Duodenal mucosa (tissue), 2 donors: ENCODE results near the gene TCP11.

Source experiments
- H3K27ac ChIP-seq: one replicate; pipeline ENCODE4 v1.7.0; 2013; ENCODE audit warnings: low read depth, low read length
- H3K27me3 ChIP-seq, 2 donors: one replicate each; pipeline ENCODE4 v1.7.0; 2013; ENCODE audit warnings: low read length in 2 of 2, control low read depth in 1 of 2; ENCODE audit not compliant: insufficient read depth in 2 of 2, control insufficient read depth in 1 of 2
- H3K36me3 ChIP-seq, 2 donors: one replicate each; pipeline ENCODE4 v1.7.0; 2013; ENCODE audit warnings: low read length in 2 of 2, control low read depth in 1 of 2; ENCODE audit not compliant: insufficient read depth in 2 of 2, control insufficient read depth in 1 of 2
- H3K4me1 ChIP-seq, 2 donors: one replicate each; pipeline ENCODE4 v1.7.0; 2013; ENCODE audit warnings: low read length in 2 of 2, control low read depth in 1 of 2; ENCODE audit not compliant: insufficient read depth in 2 of 2, control insufficient read depth in 1 of 2
- H3K4me3 ChIP-seq, 2 donors: one replicate each; pipeline ENCODE4 v1.7.0; 2013; ENCODE audit warnings: low read length in 2 of 2, low read depth in 1 of 2
- H3K9ac ChIP-seq, 2 donors: one replicate each; pipeline ENCODE4 v1.7.0; 2013; ENCODE audit warnings: low read length in 2 of 2, low read depth in 1 of 2
- H3K9me3 ChIP-seq, 2 donors: one replicate each; pipeline ENCODE4 v1.7.0; 2013; ENCODE audit warnings: low read length in 2 of 2, control low read depth in 1 of 2; ENCODE audit not compliant: control insufficient read depth in 1 of 2

TCP11 gene

DNA sequence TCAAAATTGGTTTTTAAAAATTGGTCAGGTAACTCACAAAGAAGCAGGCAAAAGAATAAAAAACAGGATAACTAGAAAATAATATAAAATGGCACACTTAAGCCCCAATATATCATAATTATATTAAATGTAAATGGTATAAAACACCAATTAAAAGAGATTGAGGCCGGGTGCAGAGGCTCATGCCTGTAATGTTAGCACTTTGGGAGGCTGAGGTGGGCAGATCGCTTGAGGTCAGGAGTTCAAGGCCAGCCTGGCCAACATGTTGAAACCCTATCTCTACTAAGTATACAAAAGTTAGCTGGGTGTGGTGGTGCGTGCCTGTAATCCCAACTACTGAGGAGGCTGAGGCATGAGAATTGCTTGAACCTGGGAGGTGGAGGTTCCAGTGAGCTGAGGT, 36.1 kb downstream of the TCP11 start:
- Histone ChIP-seq H3K27ac (no peak overlapping the region), H3K4me1 (peaks cover 8 to 12% of the 10 kb centered on the region in 2 donors), H3K9ac (no peak overlapping the region), H3K27me3 (no peaks in the 10 kb centered on the region), H3K36me3 (no peaks in the 10 kb centered on the region), H3K9me3 (peaks cover 0 to 2% of the 10 kb centered on the region in 2 donors), H3K4me3 (no peak overlapping the region)

DNA sequence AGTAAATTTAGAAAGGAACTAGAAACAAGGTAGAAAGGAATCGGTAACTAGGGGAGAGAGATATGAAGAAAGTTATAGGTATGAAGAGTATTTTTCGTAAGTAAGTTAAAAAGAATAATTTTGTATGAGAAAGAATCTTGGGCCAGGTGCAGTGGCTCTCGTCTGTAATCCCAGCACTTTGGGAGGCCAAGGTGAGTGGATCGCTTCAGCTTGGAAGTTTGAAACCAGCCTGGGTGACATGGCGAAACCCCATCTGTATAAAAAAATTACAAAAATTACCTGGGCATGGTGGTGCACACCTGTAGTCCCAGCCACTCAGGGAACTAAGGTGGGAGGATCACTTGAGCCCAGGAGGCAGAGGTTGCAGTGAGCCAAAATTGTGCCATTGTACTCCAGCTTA, 42.0 kb downstream of the TCP11 start:
- Histone ChIP-seq H3K4me1 (peaks cover 6 to 14% of the 10 kb centered on the region in 2 donors), H3K27ac (no peak overlapping the region)

DNA sequence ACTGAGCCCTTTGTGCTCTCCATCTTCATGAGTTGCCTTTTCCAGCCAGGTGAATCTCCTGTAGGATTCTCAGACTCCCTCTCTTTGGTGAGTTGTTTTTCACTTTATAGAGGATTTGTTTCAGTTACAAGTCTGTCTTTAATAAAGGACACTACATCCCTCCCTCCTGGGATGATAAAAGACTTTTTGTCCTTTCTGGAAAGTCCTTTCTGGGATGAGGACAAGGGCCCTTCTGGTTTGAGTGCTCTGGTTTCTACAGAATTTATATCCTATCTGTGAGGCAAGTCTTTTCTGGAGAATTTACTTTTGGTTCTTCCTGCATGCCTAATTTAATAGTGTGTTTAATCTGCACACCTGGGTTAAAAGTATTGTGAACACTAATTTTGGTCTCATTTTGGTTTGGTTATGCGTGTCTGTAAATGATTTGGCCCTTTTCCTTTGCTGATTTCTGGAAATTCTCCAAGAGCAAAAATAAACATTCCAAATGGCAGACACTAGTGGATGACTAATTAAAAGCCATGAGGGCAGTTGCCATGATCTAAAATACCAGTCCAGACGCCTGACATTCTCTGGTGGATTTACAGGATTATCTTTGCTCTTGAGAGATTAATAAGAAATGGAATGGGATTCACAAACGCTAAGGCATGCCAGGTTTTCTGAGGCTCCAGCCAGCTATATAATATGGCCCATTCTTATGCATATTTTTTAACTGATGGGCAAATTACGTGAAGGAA, 44.8 kb downstream of the TCP11 start:
- H3K27ac ChIP-seq = no peak overlapping the region
- peaks cover 6 to 21% of the 10 kb centered on the region in 2 donors for H3K4me1 ChIP-seq
- no peaks in the 10 kb centered on the region for H3K9me3 ChIP-seq
- peaks cover 0 to 2% of the 10 kb centered on the region in 2 donors for H3K36me3 ChIP-seq
- no peaks in the 10 kb centered on the region for H3K27me3 ChIP-seq
- H3K4me3 ChIP-seq = no peak overlapping the region
- no peak overlapping the region for H3K9ac ChIP-seq

More for the DNA sequence above, 42.0 kb downstream of the TCP11 start:
- no peaks in the 10 kb centered on the region for H3K9me3 ChIP-seq
- H3K9ac ChIP-seq = no peak overlapping the region
- H3K36me3 ChIP-seq = no peaks in the 10 kb centered on the region
- no peak overlapping the region for H3K4me3 ChIP-seq
- H3K27me3 ChIP-seq = no peaks in the 10 kb centered on the region

DNA sequence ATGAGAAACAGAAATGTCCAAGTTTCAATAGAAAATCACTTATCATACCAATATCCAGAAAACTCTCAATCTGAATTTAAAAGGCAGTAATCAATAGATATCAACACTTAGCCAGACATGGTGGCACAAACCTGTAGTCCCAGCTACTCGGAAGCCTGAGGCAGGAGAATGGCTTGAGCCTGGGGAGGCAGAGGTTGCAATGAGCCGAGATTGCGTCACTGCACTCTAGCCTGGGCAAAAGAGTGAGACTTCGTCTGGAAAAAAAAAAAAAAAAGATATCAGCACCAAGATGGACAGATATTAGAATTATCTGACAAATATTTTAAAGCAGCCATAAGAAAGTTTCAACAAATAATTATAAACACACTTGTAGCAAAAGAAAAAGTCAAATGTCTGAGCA, 47.0 kb downstream of the TCP11 start:
- Histone ChIP-seq H3K9ac (no peak overlapping the region), H3K36me3 (peaks cover 9 to 14% of the 10 kb centered on the region in 2 donors), H3K27me3 (no peaks in the 10 kb centered on the region), H3K27ac (no peak overlapping the region), H3K4me3 (no peak overlapping the region), H3K9me3 (no peaks in the 10 kb centered on the region), H3K4me1 (peaks cover 6 to 24% of the 10 kb centered on the region in 2 donors)

DNA sequence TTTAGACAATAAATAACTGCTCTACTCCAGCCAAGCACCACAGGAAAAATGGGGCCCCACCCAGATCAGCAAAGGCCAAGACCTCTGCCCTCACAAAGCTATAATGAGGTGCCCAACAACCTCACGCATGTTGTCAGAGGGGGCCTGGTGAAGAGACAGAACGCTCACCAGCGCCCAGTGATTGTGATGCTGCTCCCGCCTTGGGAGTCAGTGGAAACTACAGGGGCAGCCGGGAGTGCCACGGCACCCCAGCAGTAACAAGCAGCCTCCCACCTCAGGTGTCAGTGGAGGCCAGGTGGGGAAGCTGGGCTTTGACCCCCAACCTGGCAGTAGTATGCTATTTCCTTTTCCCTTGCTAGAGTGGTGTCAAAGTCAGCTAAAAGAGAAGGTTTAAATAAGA, 47.4 kb downstream of the TCP11 start:
- no peaks in the 10 kb centered on the region for H3K27me3 ChIP-seq
- no peak overlapping the region for H3K4me3 ChIP-seq
- H3K9me3 ChIP-seq = no peaks in the 10 kb centered on the region
- H3K36me3 ChIP-seq = peaks cover 12 to 17% of the 10 kb centered on the region in 2 donors
- H3K4me1 ChIP-seq = peaks cover 6 to 24% of the 10 kb centered on the region in 2 donors
- no peak overlapping the region for H3K9ac ChIP-seq
- no peak overlapping the region for H3K27ac ChIP-seq

DNA sequence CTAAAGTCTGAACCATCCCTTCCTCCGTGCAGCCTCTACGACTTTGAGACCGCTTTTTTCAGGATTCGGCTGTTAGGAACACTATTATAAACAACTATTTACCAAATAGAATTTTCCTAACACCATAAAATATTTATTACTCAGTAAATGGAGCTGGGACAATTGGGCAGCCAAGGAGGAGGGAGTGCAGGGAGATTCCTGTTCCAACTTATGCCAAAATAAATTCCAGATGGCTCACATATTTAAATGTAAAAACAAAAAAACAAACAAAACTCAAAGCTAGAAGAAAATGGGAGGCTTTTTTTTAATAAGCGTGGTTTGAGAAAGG, 48.1 kb downstream of the TCP11 start:
- no peak overlapping the region for H3K4me3 ChIP-seq
- H3K27ac ChIP-seq = no peak overlapping the region
- H3K27me3 ChIP-seq = no peaks in the 10 kb centered on the region
- no peaks in the 10 kb centered on the region for H3K9me3 ChIP-seq
- H3K9ac ChIP-seq = no peak overlapping the region
- peaks cover 12 to 24% of the 10 kb centered on the region in 2 donors for H3K36me3 ChIP-seq
- H3K4me1 ChIP-seq = peaks cover 6 to 24% of the 10 kb centered on the region in 2 donors

DNA sequence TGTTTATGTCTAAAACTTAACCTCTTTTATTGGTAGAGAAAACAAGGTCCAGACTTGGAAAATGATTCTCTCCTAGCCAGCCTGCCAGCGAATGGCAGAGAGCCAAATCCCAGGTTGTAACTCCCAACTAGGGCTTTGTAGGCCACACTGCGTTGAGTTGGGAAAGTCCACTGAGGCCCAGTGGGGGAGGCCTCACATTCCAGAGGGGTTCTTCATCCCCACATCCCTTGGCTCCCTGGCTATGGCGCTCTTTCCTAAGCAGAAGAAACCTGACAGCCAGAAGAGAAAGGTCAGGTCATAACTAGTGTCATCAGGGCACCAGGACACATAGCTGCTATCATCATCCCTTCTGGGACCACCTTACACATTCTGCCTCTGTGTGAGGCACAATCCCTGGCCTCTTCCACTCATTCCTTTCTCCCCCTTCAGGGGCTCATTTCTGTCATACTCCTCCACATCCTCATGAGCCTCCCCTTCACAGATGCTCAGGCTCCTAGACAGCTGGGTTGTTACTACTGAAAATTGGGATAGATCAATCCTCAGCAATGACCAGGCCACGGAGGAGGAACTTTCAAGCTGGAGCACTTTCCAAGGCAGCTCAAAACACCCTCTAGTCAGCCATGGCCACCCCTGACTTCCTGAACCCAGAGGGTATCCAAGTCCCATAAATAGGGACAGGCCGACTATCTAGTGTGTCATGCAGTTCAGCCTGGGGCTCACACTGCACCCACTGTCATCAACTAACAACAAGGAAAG, 48.6 kb downstream of the TCP11 start:
- H3K4me1 ChIP-seq = peaks cover 6 to 24% of the 10 kb centered on the region in 2 donors

DNA sequence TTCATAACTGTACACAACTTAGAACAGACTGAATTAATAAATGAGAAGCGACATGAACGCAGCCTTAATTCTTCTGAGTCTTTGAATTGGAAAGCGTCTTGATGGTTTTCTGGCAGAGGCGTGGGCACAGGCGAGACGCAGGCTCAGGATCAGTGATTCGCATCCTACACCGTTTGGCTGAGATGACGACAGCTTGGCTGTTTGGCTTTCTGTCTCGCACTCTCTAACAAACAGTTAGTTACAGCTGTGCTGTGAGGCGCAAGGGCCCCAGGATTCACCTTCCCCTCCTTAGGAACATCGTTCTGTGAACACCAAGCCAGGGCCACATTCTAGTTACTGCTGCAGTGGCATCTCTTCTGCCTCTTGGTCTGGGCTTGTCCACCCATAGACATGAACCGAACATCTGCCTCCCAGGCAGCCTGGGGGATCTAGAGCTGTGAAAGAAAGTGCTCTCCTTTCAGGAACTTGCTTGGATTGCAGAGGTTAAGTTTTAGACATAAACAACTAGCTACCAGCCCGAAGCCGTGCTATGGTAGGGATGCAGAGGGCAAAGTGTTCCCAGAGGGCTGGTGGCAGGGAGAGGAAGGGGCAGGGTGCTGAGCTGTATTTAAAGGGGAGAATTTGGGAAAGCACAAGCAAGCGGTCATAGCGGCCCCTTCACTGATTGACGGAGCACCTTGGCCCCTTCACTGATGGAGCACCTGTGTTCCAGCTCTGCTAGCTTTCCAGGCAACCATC, 49.6 kb downstream of the TCP11 start:
- H3K27me3 ChIP-seq = no peaks in the 10 kb centered on the region
- H3K9ac ChIP-seq = no peak overlapping the region
- no peaks in the 10 kb centered on the region for H3K9me3 ChIP-seq
- H3K36me3 ChIP-seq = peaks cover 20 to 40% of the 10 kb centered on the region in 2 donors
- H3K4me1 ChIP-seq = peaks cover 6 to 19% of the 10 kb centered on the region in 2 donors
- H3K27ac ChIP-seq = no peak overlapping the region
- H3K4me3 ChIP-seq = no peak overlapping the region

More for the DNA sequence above, 48.6 kb downstream of the TCP11 start:
- H3K27me3 ChIP-seq = no peaks in the 10 kb centered on the region
- peaks cover 12 to 29% of the 10 kb centered on the region in 2 donors for H3K36me3 ChIP-seq
- no peak overlapping the region for H3K9ac ChIP-seq
- no peaks in the 10 kb centered on the region for H3K9me3 ChIP-seq
- H3K4me3 ChIP-seq = no peak overlapping the region
- H3K27ac ChIP-seq = no peak overlapping the region

DNA sequence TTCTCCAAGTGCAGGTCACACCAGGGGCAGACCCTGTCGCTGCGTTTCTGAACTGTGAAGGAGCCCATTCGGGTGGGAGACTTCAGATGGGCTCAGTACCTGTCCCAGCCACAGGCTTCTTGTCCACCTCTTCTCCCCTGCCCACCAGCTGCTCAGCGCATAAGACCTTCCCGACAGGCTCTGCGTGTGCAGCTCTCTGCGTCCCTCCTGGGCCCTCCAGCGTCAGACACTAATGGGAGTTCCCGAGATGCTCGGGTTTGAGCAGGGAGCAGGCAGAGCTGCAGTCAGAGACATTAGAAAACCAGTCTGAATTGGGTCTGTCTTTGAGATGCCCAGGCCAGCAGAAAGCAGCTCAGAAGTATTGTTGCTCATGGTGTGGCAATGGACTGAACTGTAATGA, 50.4 kb downstream of the TCP11 start:
- H3K9me3 ChIP-seq = no peaks in the 10 kb centered on the region
- H3K9ac ChIP-seq = no peak overlapping the region
- peaks cover 20 to 47% of the 10 kb centered on the region in 2 donors for H3K36me3 ChIP-seq
- H3K4me3 ChIP-seq = no peak overlapping the region
- no peak overlapping the region for H3K27ac ChIP-seq
- H3K4me1 ChIP-seq = peaks cover 0 to 12% of the 10 kb centered on the region in 2 donors
- no peaks in the 10 kb centered on the region for H3K27me3 ChIP-seq
